ENCODE data around the gene ARHGAP42. TPM values are rescaled to one million over a fixed set of nuclear protein-coding genes. Genes with fewer than 3 reads are reported as not detected.

Gene ARHGAP42
- 8.0 and 8.3 TPM in 2 replicates for total RNA-seq (2021)
- percentile 62 among the genes with signal in this experiment for Bru-seq, nascent RNA
- percentile 52 among the genes with signal in this experiment for BruChase-seq, experiment 1, labeled RNA remaining after a 2-hour chase
- percentile 48 among the genes with signal in this experiment for BruChase-seq, experiment 2, labeled RNA remaining after a 6-hour chase
- long read RNA-seq, full-length matches to known transcripts: 10 of 17 reads
- long read RNA-seq, partial matches to known transcripts: 4 of 17 reads
- long read RNA-seq, other reads (novel, unspliced or antisense): 3 of 17 reads

GRCh38 chr11:100687054-100687629 lies at the start of gene ARHGAP42:
Gene ARHGAP42 (plus strand): TSS chr11:100687288. CDS start chr11:100687679, 391 bp downstream.
- peak within 1 kb of the TSS; percentile 86 for H3K4me3 ChIP-seq (ENCODE audit: low read depth, low read length, poor library complexity, severe bottlenecking)
- DNase-seq (ENCODE audit: low spot score): peak; percentile 71
- H3K4me1 ChIP-seq (ENCODE audit: insufficient read depth, low read length, poor library complexity, severe bottlenecking): peaks cover 4% of the 10 kb centered on the region
- CTCF ChIA-PET: interaction anchor here (0.6 to 1.0 kb wide), 5 partner anchors 10 to 222 kb away, joined by 3 to 7 read pairs (median 6); no protein-coding TSS in a partner anchor
- POLR2A ChIA-PET (ENCODE audit: low non-redundant PET): interaction anchor here (0.6 to 0.7 kb wide), 2 partner anchors 130 to 191 kb away, joined by 3 to 4 read pairs; no protein-coding TSS in a partner anchor
- no TSS peak for BruUV-seq (replicated peaks)
- no peaks in the 10 kb centered on the region for H3K36me3 ChIP-seq (ENCODE audit: insufficient read depth, low read length, poor library complexity, severe bottlenecking)
- peak within 1 kb of the TSS; percentile 64 for H3K27ac ChIP-seq (ENCODE audit: low read depth, low read length, poor library complexity, severe bottlenecking)
- H3K27me3 ChIP-seq (replicated peaks; ENCODE audit: insufficient read depth, low read depth, low read length, poor library complexity): no peaks in the 10 kb centered on the region
- intact Hi-C loops (cut with micrococcal nuclease; ENCODE audit: unreplicated experiment): no loop called here
- TF ChIP-seq EZH2 (IDR thresholded peaks at IDR 0.05; ENCODE audit: borderline replicate concordance, low read depth, low read length, poor library complexity, severe bottlenecking) (no peak), CTCF (conservative IDR thresholded peaks at IDR 0.05; ENCODE audit: low read depth, low read length) (no peak)
- H3K9me3 ChIP-seq (ENCODE audit: low read depth, low read length, poor library complexity, severe bottlenecking): no peaks in the 10 kb centered on the region

- ChIA-PET CTCF (interaction anchor here (0.5 kb wide), 1 partner anchor 139 kb away, joined by 5 read pairs; no protein-coding TSS in a partner anchor), POLR2A (ENCODE audit: low non-redundant PET) (no interaction called here)
- H3K36me3 ChIP-seq (ENCODE audit: insufficient read depth, low read length, poor library complexity, severe bottlenecking): no peaks in the 10 kb centered on the region
- TF ChIP-seq EZH2 (IDR thresholded peaks at IDR 0.05; ENCODE audit: borderline replicate concordance, low read depth, low read length, poor library complexity, severe bottlenecking) (no peak), CTCF (conservative IDR thresholded peaks at IDR 0.05; ENCODE audit: low read depth, low read length) (no peak)
- intact Hi-C loops (cut with micrococcal nuclease; ENCODE audit: unreplicated experiment): no loop called here
- peaks cover 7% of the 10 kb centered on the region for H3K4me1 ChIP-seq (ENCODE audit: insufficient read depth, low read length, poor library complexity, severe bottlenecking)
- H3K9me3 ChIP-seq (ENCODE audit: low read depth, low read length, poor library complexity, severe bottlenecking): no peaks in the 10 kb centered on the region
- H3K4me3 ChIP-seq (ENCODE audit: low read depth, low read length, poor library complexity, severe bottlenecking): no peak overlapping the region
- no peak overlapping the region for H3K27ac ChIP-seq (ENCODE audit: low read depth, low read length, poor library complexity, severe bottlenecking)
- H3K27me3 ChIP-seq (replicated peaks; ENCODE audit: insufficient read depth, low read depth, low read length, poor library complexity): no peaks in the 10 kb centered on the region
- DNase-seq (ENCODE audit: low spot score): no peak
- BruUV-seq (replicated peaks): no TSS peak
These were observed 49.4 kb upstream of the ARHGAP42 start for GRCh38 chr11:100637706-100638105.

GRCh38 chr11:100638648-100639047 lies 48.4 kb upstream of the ARHGAP42 start:
- H3K4me1 ChIP-seq (ENCODE audit: insufficient read depth, low read length, poor library complexity, severe bottlenecking): no peaks in the 10 kb centered on the region
- no peaks in the 10 kb centered on the region for H3K27me3 ChIP-seq (replicated peaks; ENCODE audit: insufficient read depth, low read depth, low read length, poor library complexity)
- H3K27ac ChIP-seq (ENCODE audit: low read depth, low read length, poor library complexity, severe bottlenecking): no peak overlapping the region
- no peak overlapping the region for H3K4me3 ChIP-seq (ENCODE audit: low read depth, low read length, poor library complexity, severe bottlenecking)
- ChIA-PET CTCF (no interaction called here), POLR2A (ENCODE audit: low non-redundant PET) (no interaction called here)
- no peaks in the 10 kb centered on the region for H3K9me3 ChIP-seq (ENCODE audit: low read depth, low read length, poor library complexity, severe bottlenecking)
- BruUV-seq (replicated peaks): no TSS peak
- no peaks in the 10 kb centered on the region for H3K36me3 ChIP-seq (ENCODE audit: insufficient read depth, low read length, poor library complexity, severe bottlenecking)
- no peak for DNase-seq (ENCODE audit: low spot score)
- intact Hi-C loops (cut with micrococcal nuclease; ENCODE audit: unreplicated experiment): no loop called here
- TF ChIP-seq CTCF (conservative IDR thresholded peaks at IDR 0.05; ENCODE audit: low read depth, low read length) (no peak), EZH2 (IDR thresholded peaks at IDR 0.05; ENCODE audit: borderline replicate concordance, low read depth, low read length, poor library complexity, severe bottlenecking) (no peak)

Data from A673 (cell line).